Suppressor macrophage (primary cell): ENCODE results near the gene RBMS1.

Source experiments
- DNase-seq, 4 experiments: peaks; one replicate each; pipeline ENCODE4 v3.0.0-alpha.2; 2020 to 2022

The RBMS1 gene

GRCh38 chr2:160328811-160329527 is 164.6 kb downstream of the RBMS1 start:
- DNase-seq = no peak

GRCh38 chr2:160326786-160327185 is 166.8 kb downstream of the RBMS1 start:
- DNase-seq = peak; percentile 64 to 84 (median 75)

- DNase-seq = peak in 3 of 4 experiments; percentile 23 to 66 (median 58)
These were observed 168.2 kb downstream of the RBMS1 start for GRCh38 chr2:160325418-160325817.

GRCh38 chr2:160324917-160325316 is 168.7 kb downstream of the RBMS1 start:
- DNase-seq = peak in 1 of 4 experiments; percentile 14

GRCh38 chr2:160324161-160324800 is 169.3 kb downstream of the RBMS1 start:
- DNase-seq = peak; percentile 52 to 72 (median 66)

- no peak for DNase-seq
These were observed 171.3 kb downstream of the RBMS1 start for GRCh38 chr2:160322320-160322719.

- DNase-seq = peak; percentile 17 to 58 (median 56)
These were observed 172.6 kb downstream of the RBMS1 start for GRCh38 chr2:160321006-160321405.

GRCh38 chr2:160319700-160320099 is 173.9 kb downstream of the RBMS1 start:
- DNase-seq = no peak

- DNase-seq = no peak
These were observed 175.4 kb downstream of the RBMS1 start for GRCh38 chr2:160318218-160318617.

GRCh38 chr2:160317181-160318099 is 176.2 kb downstream of the RBMS1 start:
- peak; percentile 71 to 92 (median 84) for DNase-seq

GRCh38 chr2:160315337-160315736 is 178.3 kb downstream of the RBMS1 start:
- peak in 2 of 4 experiments; percentile 18 to 48 for DNase-seq

- no peak for DNase-seq
These were observed 183.3 kb downstream of the RBMS1 start for GRCh38 chr2:160310118-160310828.

- no peak for DNase-seq
These were observed 184.0 kb downstream of the RBMS1 start for GRCh38 chr2:160309585-160309984.

GRCh38 chr2:160308915-160309314 is 184.7 kb downstream of the RBMS1 start:
- DNase-seq = no peak

GRCh38 chr2:160308476-160308875 is 185.1 kb downstream of the RBMS1 start:
- DNase-seq = no peak

GRCh38 chr2:160306985-160307384 is 186.6 kb downstream of the RBMS1 start:
- no peak for DNase-seq

- DNase-seq = peak in 1 of 4 experiments; percentile 34
These were observed 188.4 kb downstream of the RBMS1 start for GRCh38 chr2:160305081-160305750.

GRCh38 chr2:160303527-160303926 is 190.1 kb downstream of the RBMS1 start:
- no peak for DNase-seq

- no peak for DNase-seq
These were observed 190.5 kb downstream of the RBMS1 start for GRCh38 chr2:160303076-160303475.

GRCh38 chr2:160301420-160301819 is 192.2 kb downstream of the RBMS1 start:
- DNase-seq = peak; percentile 28 to 77 (median 57)

- no peak for DNase-seq
These were observed 193.4 kb downstream of the RBMS1 start for GRCh38 chr2:160300203-160300602.

GRCh38 chr2:160299540-160299939 is 194.1 kb downstream of the RBMS1 start:
- DNase-seq = peak; percentile 50 to 78 (median 66)
